Neural cell (in vitro differentiated cells): ENCODE results near the gene UHRF1.

Experiments
- CTCF ChIP-seq: fragments of 450-650 bp; IDR thresholded peaks from 2 replicates; pipeline ENCODE4 v1.5.1; 2014; ENCODE audit warnings: antibody characterized with exemption, mild to moderate bottlenecking, moderate library complexity; ENCODE audit not compliant: poor library complexity, severe bottlenecking
- EP300 ChIP-seq: fragments of 450-650 bp; conservative IDR thresholded peaks from 2 replicates; pipeline ENCODE4 v1.6.1; 2014; ENCODE audit warnings: antibody characterized with exemption, mild to moderate bottlenecking, moderate library complexity; ENCODE audit not compliant: poor library complexity, severe bottlenecking
- EZH2 ChIP-seq: fragments of 200-600, 300-800 bp; shearing (Covaris generic), sonication (generic); IDR thresholded peaks from 2 replicates; pipeline ENCODE4 v1.6.1; 2014; ENCODE audit warnings: antibody characterized with exemption, low read length, borderline replicate concordance, mild to moderate bottlenecking; ENCODE audit not compliant: insufficient read depth, poor library complexity, severe bottlenecking
- POLR2AphosphoS5 ChIP-seq: IDR thresholded peaks from 2 replicates; pipeline ENCODE4 v1.6.1; 2012
- RAD21 ChIP-seq: fragments of 450-650 bp; conservative IDR thresholded peaks from 2 replicates; pipeline ENCODE4 v1.6.1; 2014; ENCODE audit warnings: antibody characterized with exemption, mild to moderate bottlenecking, moderate library complexity
- REST ChIP-seq: IDR thresholded peaks from 2 replicates; pipeline ENCODE4 v1.6.1; 2012; ENCODE audit warnings: borderline replicate concordance
- SMC3 ChIP-seq: fragments of 450-650 bp; conservative IDR thresholded peaks from 2 replicates; pipeline ENCODE4 v1.6.1; 2014; ENCODE audit warnings: antibody characterized with exemption, mild to moderate bottlenecking, moderate library complexity; ENCODE audit not compliant: poor library complexity
- TAF1 ChIP-seq: IDR thresholded peaks from 2 replicates; pipeline ENCODE4 v1.6.1; 2012; ENCODE audit warnings: low read depth

GRCh38 chr19:4861147-4861546, 48.2 kb upstream of the UHRF1 start:
- no peak for TF ChIP-seq CTCF
- no peak for TF ChIP-seq EZH2
- TF ChIP-seq POLR2AphosphoS5 = no peak
- no peak for TF ChIP-seq TAF1
- no peak for TF ChIP-seq REST
- no peak for TF ChIP-seq RAD21
- no peak for TF ChIP-seq EP300
- TF ChIP-seq SMC3 = no peak
